ENCODE measurements around the gene MGP. TPM values are rescaled to one million over a fixed set of nuclear protein-coding genes. Genes with fewer than 3 reads are reported as not detected.

The MGP gene
- total and polyA plus RNA-seq, 2 experiments from 2014 or later, result 0.60 TPM; not detected in 1

DNA sequence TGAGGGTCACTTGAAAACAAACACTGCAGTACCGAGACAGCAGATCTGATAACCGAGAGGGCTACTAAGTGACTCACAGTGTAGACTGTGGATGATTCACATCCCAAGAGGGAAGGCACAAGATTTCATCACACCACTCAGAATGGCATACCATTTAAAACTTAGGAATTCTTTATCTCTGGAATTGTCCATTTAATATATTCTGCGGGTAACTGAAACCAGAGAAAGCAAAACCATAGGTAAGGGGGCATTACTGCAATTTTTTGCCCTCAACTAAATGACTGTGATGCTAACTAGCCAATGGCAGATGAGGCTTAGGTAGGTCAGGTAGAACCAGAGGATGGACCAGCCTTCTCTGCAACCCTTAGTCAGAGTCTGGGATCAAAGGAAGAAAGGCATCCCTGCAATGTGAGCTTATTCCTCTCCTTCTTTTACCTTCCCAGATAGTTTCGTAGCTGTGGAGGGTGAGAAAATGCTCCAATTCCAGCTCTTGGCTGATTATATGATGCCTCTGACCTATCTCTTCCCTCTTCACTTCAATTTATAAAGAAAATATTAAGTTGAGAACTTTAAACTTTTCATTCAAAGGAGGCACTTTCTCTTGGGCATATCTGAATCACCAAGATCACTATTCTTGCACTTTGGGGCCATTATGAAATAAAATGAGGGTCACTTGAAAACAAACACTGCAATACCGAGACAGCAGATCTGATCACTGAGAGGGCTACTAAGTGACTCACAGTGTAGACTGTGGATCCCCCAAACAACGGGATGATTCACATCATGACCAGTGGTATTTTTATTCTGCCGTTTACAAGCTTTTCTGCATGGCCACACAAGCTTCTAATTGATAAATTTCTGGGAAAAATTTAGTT is 49.1 kb downstream of the MGP start (continued):
- TF ChIP-seq, protein P1, sequence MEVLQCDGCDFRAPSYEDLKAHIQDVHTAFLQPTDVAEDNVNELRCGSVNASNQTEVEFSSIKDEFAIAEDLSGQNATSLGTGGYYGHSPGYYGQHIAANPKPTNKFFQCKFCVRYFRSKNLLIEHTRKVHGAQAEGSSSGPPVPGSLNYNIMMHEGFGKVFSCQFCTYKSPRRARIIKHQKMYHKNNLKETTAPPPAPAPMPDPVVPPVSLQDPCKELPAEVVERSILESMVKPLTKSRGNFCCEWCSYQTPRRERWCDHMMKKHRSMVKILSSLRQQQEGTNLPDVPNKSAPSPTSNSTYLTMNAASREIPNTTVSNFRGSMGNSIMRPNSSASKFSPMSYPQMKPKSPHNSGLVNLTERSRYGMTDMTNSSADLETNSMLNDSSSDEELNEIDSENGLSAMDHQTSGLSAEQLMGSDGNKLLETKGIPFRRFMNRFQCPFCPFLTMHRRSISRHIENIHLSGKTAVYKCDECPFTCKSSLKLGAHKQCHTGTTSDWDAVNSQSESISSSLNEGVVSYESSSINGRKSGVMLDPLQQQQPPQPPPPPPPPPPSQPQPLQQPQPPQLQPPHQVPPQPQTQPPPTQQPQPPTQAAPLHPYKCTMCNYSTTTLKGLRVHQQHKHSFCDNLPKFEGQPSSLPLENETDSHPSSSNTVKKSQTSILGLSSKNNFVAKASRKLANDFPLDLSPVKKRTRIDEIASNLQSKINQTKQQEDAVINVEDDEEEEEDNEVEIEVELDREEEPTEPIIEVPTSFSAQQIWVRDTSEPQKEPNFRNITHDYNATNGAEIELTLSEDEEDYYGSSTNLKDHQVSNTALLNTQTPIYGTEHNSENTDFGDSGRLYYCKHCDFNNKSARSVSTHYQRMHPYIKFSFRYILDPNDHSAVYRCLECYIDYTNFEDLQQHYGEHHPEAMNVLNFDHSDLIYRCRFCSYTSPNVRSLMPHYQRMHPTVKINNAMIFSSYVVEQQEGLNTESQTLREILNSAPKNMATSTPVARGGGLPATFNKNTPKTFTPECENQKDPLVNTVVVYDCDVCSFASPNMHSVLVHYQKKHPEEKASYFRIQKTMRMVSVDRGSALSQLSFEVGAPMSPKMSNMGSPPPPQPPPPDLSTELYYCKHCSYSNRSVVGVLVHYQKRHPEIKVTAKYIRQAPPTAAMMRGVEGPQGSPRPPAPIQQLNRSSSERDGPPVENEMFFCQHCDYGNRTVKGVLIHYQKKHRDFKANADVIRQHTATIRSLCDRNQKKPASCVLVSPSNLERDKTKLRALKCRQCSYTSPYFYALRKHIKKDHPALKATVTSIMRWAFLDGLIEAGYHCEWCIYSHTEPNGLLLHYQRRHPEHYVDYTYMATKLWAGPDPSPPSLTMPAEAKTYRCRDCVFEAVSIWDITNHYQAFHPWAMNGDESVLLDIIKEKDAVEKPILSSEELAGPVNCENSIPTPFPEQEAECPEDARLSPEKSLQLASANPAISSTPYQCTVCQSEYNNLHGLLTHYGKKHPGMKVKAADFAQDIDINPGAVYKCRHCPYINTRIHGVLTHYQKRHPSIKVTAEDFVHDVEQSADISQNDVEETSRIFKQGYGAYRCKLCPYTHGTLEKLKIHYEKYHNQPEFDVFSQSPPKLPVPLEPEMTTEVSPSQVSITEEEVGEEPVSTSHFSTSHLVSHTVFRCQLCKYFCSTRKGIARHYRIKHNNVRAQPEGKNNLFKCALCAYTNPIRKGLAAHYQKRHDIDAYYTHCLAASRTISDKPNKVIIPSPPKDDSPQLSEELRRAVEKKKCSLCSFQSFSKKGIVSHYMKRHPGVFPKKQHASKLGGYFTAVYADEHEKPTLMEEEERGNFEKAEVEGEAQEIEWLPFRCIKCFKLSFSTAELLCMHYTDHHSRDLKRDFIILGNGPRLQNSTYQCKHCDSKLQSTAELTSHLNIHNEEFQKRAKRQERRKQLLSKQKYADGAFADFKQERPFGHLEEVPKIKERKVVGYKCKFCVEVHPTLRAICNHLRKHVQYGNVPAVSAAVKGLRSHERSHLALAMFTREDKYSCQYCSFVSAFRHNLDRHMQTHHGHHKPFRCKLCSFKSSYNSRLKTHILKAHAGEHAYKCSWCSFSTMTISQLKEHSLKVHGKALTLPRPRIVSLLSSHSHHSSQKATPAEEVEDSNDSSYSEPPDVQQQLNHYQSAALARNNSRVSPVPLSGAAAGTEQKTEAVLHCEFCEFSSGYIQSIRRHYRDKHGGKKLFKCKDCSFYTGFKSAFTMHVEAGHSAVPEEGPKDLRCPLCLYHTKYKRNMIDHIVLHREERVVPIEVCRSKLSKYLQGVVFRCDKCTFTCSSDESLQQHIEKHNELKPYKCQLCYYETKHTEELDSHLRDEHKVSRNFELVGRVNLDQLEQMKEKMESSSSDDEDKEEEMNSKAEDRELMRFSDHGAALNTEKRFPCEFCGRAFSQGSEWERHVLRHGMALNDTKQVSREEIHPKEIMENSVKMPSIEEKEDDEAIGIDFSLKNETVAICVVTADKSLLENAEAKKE (CRISPR knock-in tag; IDR thresholded peaks at IDR 0.05), result no peak
- TF ChIP-seq EZH2 (IDR thresholded peaks at IDR 0.05; ENCODE audit: low read depth, unreplicated experiment) (no peak), JUNB (IDR thresholded peaks at IDR 0.05; ENCODE audit: unreplicated experiment) (no peak), CREB1 (CRISPR knock-in tag; IDR thresholded peaks at IDR 0.05; ENCODE audit: low read depth) (no peak)
- TF ChIP-seq, protein P2, sequence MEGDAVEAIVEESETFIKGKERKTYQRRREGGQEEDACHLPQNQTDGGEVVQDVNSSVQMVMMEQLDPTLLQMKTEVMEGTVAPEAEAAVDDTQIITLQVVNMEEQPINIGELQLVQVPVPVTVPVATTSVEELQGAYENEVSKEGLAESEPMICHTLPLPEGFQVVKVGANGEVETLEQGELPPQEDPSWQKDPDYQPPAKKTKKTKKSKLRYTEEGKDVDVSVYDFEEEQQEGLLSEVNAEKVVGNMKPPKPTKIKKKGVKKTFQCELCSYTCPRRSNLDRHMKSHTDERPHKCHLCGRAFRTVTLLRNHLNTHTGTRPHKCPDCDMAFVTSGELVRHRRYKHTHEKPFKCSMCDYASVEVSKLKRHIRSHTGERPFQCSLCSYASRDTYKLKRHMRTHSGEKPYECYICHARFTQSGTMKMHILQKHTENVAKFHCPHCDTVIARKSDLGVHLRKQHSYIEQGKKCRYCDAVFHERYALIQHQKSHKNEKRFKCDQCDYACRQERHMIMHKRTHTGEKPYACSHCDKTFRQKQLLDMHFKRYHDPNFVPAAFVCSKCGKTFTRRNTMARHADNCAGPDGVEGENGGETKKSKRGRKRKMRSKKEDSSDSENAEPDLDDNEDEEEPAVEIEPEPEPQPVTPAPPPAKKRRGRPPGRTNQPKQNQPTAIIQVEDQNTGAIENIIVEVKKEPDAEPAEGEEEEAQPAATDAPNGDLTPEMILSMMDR (conservative IDR thresholded peaks at IDR 0.05; ENCODE audit: low read depth in 2 of 2), result no peak

DNA sequence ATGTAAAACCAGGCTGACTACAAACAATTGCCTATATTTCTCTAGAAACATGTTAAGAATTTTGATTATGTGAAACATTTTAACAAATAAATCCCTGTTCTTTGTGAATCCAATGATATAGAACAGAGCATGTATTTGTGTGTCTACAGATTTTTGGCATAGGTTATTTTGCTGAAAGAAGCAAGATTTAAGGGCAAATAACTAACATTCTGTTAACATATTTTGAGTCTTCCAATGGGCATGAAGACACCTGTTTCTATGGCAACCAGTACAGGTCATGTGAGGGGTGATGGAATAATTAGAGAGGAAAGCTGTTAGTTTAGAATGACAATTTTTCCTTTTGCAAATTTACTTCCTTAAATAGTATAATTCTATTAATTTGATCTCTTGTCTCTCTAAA is 51.1 kb downstream of the MGP start:
- Histone ChIP-seq H3K79me2 (replicated peaks; ENCODE audit: insufficient read depth) (no peaks in the 10 kb centered on the region), H3K36me3 (ENCODE audit: insufficient read depth) (no peaks in the 10 kb centered on the region), H3K9me2 (ENCODE audit: insufficient read depth) (no peaks in the 10 kb centered on the region), H3K27ac (ENCODE audit: low read depth) (no peak overlapping the region), H3K27me3 (ENCODE audit: insufficient read depth) (no peaks in the 10 kb centered on the region), H3K4me3 (no peak overlapping the region), H3K4me2 (no peak overlapping the region), H3F3A (replicated peaks; ENCODE audit: low read depth) (no peaks in the 10 kb centered on the region), H4K20me1 (replicated peaks; ENCODE audit: insufficient read depth) (no peaks in the 10 kb centered on the region), H3K4me1 (ENCODE audit: insufficient read depth) (no peaks in the 10 kb centered on the region), H2AFZ (no peak overlapping the region)
- DNase-seq (ENCODE audit: low spot score), result no peak
- no peak overlapping the region for H3K4me3 Mint-ChIP-seq
- no peak overlapping the region for H3K27ac Mint-ChIP-seq
- H3K27me3 Mint-ChIP-seq (ENCODE audit: insufficient read depth, low read depth, poor library complexity), result no peaks in the 10 kb centered on the region
- H3K4me1 Mint-ChIP-seq, result peaks cover 3% of the 10 kb centered on the region; the same call in 1 of the 3 replicates
- H3K36me3 Mint-ChIP-seq (ENCODE audit: low read depth), result peaks cover 2% of the 10 kb centered on the region; the same call in 1 of the 3 replicates
- ATAC-seq, result no peak
- peaks cover 4% of the 10 kb centered on the region; the same call in 1 of the 3 replicates for H3K9me3 Mint-ChIP-seq
- TF ChIP-seq, protein P1 (CRISPR knock-in tag; IDR thresholded peaks at IDR 0.05), result no peak

All from GM23338 (cell line).